T-helper 2 cell (primary cell): ENCODE data around the gene WSCD2.
A peak's percentile ranks its signal among the peaks of the same experiment; 100 is the strongest.

Experiments used
- DNase-seq, 5 experiments: peaks; one replicate each; pipeline versions ENCODE4 v3.0.0 to v3.0.0-alpha.2; 2012 to 2022

The WSCD2 gene

GRCh38 chr12:108166505-108166904 lies 37.4 kb downstream of the WSCD2 start:
- no peak for DNase-seq

GRCh38 chr12:108167974-108168373 lies 38.9 kb downstream of the WSCD2 start:
- DNase-seq = no peak

GRCh38 chr12:108169708-108170107 lies 40.6 kb downstream of the WSCD2 start:
- no peak for DNase-seq

DNA sequence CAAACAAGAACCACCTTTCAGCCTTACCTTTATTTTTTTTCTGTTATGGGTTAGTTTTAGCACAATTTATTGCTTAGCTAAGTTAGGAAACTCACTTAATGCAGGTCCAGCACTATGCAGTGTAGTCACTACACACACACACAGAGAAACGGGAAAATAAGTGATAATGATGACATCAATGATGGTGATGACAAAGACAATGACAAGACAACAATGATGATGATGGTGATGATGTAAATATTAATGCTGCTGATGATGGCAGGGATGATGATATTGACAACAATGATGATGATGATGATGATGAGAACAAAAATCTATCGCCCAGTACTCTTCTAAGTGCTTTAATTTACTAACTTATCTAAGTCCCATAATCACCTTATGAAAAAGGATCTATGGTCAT lies 41.1 kb downstream of the WSCD2 start:
- DNase-seq = no peak

DNA sequence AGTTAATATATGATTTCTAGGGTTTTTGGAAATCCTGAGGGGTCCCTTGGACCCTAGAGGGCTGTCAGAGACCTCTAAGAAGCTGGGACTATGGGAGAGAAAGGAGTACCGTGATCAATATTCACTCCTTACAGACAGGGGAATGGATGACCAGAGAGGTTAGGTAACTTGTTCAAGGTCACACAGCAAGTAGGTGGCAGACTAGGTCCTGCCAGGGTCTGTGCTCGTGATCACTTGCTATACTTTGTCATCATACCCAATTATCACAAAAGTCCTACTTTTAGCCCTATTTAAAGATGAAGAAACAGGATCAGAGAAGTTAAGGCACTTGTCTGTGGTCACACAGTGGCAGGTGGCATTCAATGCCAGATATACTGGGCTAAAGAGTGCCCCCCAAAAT lies 42.9 kb downstream of the WSCD2 start:
- DNase-seq = no peak

DNA sequence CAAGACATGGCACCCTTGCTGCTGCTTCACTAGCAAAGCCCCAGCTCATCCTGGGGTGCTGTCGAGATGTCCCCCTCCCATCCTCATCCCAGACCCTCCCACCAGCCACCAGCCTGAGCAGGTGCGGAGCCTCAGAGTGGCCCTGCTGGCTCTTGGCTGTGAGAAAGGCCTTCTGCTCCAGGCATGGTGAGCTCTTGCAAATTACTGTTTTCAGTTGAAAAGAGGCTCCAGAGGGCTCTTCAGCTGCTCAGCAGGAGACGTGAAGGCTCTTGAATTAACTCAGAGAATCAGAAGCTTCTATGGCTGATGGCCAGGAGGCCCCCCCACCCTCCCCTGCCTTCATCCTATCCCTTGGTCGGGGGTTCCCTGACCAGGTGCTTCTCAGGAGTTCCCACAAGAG lies 44.1 kb downstream of the WSCD2 start:
- DNase-seq = no peak

GRCh38 chr12:108173892-108174291 lies 44.8 kb downstream of the WSCD2 start:
- DNase-seq = no peak

GRCh38 chr12:108174641-108175040 lies 45.6 kb downstream of the WSCD2 start:
- DNase-seq = no peak

DNA sequence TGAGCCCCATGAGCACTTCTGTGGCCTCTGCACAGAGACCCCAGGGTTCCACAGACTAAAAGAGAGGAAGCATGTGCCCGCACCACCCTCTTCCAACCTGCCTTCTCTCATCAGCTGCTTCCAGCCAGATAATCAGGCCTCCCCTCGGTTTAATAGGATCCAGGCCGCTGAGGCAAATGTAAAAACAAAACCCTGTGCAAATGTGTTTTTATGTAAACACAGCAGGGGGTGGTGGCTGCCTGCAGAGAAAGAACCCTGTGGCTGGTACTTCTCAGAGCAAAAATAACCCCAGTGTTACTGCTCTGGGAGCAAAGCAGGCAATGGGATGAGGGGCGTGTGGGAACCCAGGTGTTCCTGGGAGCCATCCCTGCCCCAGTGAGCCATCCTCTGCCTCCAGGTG lies 46.2 kb downstream of the WSCD2 start:
- DNase-seq = no peak

DNA sequence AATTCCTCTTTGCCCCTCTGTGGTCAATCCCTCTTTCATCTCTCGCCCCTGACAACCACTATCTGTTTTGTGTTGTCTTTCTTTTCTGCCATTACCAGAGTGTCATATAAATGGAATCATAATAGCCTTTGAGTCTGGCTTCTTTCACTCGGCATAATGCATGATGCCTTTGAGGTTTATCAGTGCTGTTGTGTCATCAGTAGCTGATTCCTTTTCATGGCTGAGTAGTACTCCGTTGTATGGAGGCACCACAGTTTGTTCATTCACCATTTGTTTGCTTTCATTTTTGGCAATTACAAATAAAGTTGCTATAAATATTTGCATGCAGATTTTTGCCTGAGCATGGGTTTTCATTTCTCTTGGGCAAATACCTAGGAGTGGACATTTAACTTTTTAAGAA lies 47.2 kb downstream of the WSCD2 start:
- DNase-seq = no peak

DNA sequence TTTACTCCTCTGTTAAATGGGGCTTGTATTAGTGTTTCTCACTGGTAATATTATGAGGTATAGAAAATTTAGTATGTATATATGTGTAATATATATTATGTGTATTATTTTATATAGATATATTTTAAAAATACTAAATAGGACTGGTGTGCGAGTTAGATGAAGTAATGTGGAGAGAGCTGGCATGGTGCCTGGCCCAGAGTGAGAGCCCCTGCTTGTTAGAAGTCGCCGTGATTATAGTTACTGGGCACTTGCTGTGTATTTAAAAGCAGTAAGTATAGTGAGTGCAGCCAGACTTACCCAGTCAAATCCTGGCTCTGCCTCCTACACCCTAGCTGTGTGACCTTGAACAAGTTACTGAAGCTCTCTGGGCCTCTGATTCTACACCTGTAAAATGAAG lies 48.0 kb downstream of the WSCD2 start:
- no peak for DNase-seq

- DNase-seq = no peak
Measured at GRCh38 chr12:108179305-108179704, 50.2 kb downstream of the WSCD2 start.

GRCh38 chr12:108180255-108181094 lies 51.4 kb downstream of the WSCD2 start:
- DNase-seq = no peak

DNA sequence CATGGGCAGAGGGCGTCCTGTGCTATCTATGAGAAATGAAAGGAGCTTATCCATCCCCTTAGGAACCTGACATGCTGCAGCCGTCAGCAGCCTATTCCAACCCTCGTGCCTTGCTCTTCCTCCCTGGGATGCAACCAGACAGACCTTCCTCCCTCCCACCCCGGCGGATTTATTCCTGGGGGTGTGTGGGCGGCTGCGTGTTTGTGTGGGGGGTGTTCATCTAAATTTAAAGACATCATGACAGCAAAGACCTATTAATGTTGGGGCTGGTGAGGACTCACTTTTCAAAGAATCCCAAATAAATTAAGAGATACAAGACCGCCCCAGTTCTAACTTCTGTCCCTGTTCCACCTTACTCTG lies 52.0 kb downstream of the WSCD2 start:
- DNase-seq = no peak

GRCh38 chr12:108182096-108182495 lies 53.0 kb downstream of the WSCD2 start:
- DNase-seq = no peak

GRCh38 chr12:108185002-108185401 lies 55.9 kb downstream of the WSCD2 start:
- DNase-seq = no peak

- no peak for DNase-seq
Measured at GRCh38 chr12:108187831-108188230, 58.7 kb downstream of the WSCD2 start.

GRCh38 chr12:108190529-108190928 lies 61.4 kb downstream of the WSCD2 start:
- DNase-seq = no peak

DNA sequence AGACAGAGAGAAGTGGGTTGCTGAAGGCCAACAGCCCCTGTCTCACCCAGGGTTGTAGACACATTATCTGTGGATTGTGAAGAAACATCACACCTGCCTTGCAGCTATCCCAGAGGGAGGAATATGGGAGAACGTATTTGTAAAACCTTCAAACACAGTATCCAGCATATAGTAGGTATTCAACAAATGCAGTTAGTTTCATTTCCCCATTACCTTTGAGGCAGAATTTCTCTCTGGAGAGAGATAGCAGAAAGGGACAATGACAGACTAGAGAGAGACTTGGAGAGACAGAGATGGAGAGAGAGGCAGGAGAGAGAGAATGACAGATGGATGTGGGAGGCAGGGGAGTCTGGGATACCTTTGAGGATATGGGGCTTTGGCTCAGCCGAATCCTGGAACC lies 62.0 kb downstream of the WSCD2 start:
- DNase-seq = no peak

DNA sequence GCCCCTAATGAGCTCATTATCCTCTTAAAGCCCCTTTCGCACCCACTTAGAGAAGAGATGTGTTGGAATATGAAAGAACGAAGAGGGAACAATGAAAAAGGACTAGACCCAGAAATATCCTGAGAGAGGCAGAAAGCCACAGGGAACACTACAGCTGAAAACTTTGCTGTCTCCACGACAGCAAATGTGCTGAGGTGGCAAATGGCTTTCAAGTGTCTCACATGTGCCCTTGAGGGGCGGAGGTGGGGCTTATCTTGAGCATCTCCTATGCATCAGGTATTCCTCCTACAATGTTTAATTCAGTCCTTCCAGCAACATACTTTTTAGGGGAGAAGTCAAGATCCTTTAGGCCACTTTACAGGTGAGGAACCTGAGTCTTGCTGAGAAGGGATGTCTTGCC lies 62.9 kb downstream of the WSCD2 start:
- no peak for DNase-seq

DNA sequence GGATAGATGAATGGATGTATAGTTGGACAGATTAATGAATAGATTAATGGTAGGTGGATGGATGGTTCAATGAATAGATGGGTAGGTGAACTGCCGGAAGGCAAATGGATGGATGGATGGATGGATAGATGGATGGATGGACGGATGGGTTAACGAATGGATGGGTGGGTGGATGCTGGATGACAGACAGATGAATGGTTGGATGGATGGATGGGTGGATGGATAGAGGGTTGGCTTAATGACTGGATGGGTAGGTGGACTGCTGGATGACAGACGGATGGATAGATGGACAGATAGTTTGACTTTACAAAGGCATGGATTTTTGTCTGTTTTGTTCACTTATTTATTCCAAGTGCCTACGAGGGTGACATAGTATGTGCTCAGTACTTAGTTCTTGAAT lies 64.4 kb downstream of the WSCD2 start:
- DNase-seq = no peak

- DNase-seq = peak in 2 of 5 experiments; percentile 2 to 16
Measured at GRCh38 chr12:108193917-108194316, 64.8 kb downstream of the WSCD2 start.

DNA sequence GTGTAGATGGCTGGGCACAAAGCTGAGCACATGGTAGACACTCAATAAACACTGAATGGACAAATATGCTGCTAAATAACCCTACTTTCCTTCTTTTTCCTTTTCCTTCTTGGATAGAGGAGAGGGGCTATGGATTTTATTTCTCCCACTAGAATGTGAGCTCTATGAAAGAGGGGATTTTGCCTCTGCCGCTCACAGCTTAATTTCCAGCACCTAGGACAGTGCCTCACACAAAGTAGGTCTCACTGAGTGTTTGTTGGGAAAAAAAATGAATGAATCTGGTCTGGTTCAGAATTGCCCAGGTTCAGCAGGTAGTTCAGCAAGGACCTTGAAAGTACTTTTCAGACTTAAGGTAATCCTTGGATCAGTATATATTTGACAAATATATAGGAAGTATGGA lies 65.5 kb downstream of the WSCD2 start:
- DNase-seq = no peak

DNA sequence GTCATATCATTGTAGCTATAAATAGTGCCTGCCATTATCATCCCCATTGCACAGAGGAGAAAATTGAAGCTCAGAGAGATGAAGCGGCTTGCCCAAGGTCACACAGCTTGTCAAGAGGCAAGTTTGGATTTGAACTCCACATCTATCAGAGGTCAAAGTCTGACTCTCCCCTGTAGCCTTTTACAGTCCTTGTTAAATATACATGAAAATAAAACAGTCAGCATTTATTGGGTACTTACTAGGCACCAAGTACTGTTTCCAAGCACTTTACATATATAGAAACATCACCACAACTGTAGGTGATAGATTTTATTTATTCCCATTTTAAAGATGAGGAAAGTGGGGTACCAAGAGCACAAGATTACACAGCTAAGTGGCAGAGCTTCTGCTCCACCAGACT lies 67.2 kb downstream of the WSCD2 start:
- DNase-seq = no peak

DNA sequence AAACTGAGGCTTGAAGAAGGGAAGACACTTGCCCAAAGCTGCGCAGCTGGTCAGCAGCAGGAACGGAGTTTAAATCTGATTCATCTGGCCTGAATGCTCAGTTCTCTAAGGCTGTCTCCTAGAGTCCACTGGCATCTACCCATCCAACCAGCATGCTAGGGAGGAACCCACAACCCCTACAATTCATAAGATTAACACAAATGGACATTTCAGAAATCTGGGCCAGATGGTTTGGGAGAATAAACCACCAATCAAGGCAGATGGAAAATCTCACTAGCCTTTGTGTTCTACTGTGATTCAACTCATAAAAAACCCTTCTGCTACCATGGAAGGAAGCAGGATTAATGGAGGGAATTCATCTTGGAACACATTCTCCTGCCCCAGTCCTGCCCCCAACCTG lies 67.8 kb downstream of the WSCD2 start:
- DNase-seq = no peak
